ENCODE data around the gene POLN. TPM values are rescaled to one million over a fixed set of nuclear protein-coding genes. Genes with fewer than 3 reads are reported as not detected.

The POLN gene
- total RNA-seq, 1 experiment from 2014 or later = 3.5 TPM

DNA sequence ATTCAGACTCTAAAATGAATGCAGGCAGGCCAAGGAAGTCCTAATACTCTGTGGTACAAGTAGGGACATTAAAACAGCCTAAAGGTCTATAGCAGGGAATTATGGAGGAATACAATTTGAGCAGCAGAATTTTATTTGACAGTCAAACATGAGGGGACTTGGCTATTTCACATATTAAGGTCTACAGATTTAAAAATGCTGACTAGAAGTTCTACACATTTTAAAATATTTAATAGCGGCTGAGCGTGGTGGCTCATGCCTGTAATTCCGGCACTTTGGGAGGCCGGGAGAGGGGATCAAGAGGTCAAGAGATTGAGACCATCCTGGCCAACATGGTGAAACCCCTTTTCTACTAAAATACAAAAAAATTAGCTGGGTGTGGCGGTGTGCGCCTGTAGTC, 10.8 kb downstream of the POLN start (continued):
- TF ChIP-seq, protein P1, sequence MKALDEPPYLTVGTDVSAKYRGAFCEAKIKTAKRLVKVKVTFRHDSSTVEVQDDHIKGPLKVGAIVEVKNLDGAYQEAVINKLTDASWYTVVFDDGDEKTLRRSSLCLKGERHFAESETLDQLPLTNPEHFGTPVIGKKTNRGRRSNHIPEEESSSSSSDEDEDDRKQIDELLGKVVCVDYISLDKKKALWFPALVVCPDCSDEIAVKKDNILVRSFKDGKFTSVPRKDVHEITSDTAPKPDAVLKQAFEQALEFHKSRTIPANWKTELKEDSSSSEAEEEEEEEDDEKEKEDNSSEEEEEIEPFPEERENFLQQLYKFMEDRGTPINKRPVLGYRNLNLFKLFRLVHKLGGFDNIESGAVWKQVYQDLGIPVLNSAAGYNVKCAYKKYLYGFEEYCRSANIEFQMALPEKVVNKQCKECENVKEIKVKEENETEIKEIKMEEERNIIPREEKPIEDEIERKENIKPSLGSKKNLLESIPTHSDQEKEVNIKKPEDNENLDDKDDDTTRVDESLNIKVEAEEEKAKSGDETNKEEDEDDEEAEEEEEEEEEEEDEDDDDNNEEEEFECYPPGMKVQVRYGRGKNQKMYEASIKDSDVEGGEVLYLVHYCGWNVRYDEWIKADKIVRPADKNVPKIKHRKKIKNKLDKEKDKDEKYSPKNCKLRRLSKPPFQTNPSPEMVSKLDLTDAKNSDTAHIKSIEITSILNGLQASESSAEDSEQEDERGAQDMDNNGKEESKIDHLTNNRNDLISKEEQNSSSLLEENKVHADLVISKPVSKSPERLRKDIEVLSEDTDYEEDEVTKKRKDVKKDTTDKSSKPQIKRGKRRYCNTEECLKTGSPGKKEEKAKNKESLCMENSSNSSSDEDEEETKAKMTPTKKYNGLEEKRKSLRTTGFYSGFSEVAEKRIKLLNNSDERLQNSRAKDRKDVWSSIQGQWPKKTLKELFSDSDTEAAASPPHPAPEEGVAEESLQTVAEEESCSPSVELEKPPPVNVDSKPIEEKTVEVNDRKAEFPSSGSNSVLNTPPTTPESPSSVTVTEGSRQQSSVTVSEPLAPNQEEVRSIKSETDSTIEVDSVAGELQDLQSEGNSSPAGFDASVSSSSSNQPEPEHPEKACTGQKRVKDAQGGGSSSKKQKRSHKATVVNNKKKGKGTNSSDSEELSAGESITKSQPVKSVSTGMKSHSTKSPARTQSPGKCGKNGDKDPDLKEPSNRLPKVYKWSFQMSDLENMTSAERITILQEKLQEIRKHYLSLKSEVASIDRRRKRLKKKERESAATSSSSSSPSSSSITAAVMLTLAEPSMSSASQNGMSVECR (CRISPR knock-in tag; IDR thresholded peaks at IDR 0.05; ENCODE audit: borderline replicate concordance) = no peak
- TF ChIP-seq, protein P2, sequence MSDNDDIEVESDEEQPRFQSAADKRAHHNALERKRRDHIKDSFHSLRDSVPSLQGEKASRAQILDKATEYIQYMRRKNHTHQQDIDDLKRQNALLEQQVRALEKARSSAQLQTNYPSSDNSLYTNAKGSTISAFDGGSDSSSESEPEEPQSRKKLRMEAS (CRISPR knock-in tag; IDR thresholded peaks at IDR 0.05) = no peak

DNA sequence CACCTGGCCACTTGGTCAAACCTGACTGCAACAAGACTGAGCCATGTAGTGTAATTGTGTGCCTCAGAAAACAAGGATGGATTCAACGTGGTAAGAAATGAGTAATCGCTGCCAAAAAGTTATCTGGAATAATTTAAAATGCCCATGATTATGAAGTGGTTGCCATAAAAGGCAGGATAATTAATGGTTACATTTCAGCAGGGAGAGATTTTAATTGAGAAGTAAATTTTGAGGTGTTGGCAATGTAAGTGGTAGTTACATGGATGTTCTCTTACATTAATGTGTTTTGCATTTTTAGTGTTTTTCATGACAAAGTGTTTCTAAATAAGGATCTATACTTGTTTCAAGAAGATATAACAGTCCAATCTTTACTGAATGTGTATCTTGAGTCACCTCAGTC, 15.7 kb downstream of the POLN start:
- Mint-ChIP-seq H3K27me3 (ENCODE audit: low read depth) (peaks cover 34% of the 10 kb centered on the region), H3K4me3 (no peak overlapping the region), H3K9me3 (no peaks in the 10 kb centered on the region), H3K4me1 (peaks cover 24% of the 10 kb centered on the region), H3K27ac (no peak overlapping the region), H3K36me3 (peaks cover 1% of the 10 kb centered on the region; the same call in 1 of the 2 replicates)
- DNase-seq (ENCODE audit: low spot score) (no peak), ATAC-seq (no peak)
- TF ChIP-seq NR1H2 (CRISPR knock-in tag; IDR thresholded peaks at IDR 0.05) (no peak), CDX4 (CRISPR knock-in tag; IDR thresholded peaks at IDR 0.05; ENCODE audit: borderline replicate concordance) (no peak), USF1 (CRISPR knock-in tag; IDR thresholded peaks at IDR 0.05) (no peak), NFYB (CRISPR knock-in tag; conservative IDR thresholded peaks at IDR 0.05; ENCODE audit: low read depth) (no peak), CBFB (CRISPR knock-in tag; IDR thresholded peaks at IDR 0.05; ENCODE audit: low read depth) (no peak), ETV6 (CRISPR knock-in tag; IDR thresholded peaks at IDR 0.05) (no peak), ZNF317 (CRISPR knock-in tag; IDR thresholded peaks at IDR 0.05; ENCODE audit: borderline replicate concordance, low read depth) (no peak), E2F5 (CRISPR knock-in tag; IDR thresholded peaks at IDR 0.05) (no peak)
- TF ChIP-seq, protein P3, sequence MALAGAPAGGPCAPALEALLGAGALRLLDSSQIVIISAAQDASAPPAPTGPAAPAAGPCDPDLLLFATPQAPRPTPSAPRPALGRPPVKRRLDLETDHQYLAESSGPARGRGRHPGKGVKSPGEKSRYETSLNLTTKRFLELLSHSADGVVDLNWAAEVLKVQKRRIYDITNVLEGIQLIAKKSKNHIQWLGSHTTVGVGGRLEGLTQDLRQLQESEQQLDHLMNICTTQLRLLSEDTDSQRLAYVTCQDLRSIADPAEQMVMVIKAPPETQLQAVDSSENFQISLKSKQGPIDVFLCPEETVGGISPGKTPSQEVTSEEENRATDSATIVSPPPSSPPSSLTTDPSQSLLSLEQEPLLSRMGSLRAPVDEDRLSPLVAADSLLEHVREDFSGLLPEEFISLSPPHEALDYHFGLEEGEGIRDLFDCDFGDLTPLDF (CRISPR knock-in tag; IDR thresholded peaks at IDR 0.05) = no peak
- TF ChIP-seq, protein P4, sequence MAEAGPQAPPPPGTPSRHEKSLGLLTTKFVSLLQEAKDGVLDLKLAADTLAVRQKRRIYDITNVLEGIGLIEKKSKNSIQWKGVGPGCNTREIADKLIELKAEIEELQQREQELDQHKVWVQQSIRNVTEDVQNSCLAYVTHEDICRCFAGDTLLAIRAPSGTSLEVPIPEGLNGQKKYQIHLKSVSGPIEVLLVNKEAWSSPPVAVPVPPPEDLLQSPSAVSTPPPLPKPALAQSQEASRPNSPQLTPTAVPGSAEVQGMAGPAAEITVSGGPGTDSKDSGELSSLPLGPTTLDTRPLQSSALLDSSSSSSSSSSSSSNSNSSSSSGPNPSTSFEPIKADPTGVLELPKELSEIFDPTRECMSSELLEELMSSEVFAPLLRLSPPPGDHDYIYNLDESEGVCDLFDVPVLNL (CRISPR knock-in tag; IDR thresholded peaks at IDR 0.05; ENCODE audit: borderline replicate concordance, low read depth) = no peak
- TF ChIP-seq, protein P5, sequence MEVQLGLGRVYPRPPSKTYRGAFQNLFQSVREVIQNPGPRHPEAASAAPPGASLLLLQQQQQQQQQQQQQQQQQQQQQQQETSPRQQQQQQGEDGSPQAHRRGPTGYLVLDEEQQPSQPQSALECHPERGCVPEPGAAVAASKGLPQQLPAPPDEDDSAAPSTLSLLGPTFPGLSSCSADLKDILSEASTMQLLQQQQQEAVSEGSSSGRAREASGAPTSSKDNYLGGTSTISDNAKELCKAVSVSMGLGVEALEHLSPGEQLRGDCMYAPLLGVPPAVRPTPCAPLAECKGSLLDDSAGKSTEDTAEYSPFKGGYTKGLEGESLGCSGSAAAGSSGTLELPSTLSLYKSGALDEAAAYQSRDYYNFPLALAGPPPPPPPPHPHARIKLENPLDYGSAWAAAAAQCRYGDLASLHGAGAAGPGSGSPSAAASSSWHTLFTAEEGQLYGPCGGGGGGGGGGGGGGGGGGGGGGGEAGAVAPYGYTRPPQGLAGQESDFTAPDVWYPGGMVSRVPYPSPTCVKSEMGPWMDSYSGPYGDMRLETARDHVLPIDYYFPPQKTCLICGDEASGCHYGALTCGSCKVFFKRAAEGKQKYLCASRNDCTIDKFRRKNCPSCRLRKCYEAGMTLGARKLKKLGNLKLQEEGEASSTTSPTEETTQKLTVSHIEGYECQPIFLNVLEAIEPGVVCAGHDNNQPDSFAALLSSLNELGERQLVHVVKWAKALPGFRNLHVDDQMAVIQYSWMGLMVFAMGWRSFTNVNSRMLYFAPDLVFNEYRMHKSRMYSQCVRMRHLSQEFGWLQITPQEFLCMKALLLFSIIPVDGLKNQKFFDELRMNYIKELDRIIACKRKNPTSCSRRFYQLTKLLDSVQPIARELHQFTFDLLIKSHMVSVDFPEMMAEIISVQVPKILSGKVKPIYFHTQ (CRISPR knock-in tag; IDR thresholded peaks at IDR 0.05) = no peak
- CTCF ChIA-PET = interaction anchor here (1.9 kb wide), 1 partner anchor 216 kb away, joined by 6 read pairs; no protein-coding TSS in a partner anchor
- POLR2A ChIA-PET = no interaction called here

All from WTC11 (cell line).